PC-9 (cell line): ENCODE results near the gene FREM3. TPM values are rescaled to one million over a fixed set of nuclear protein-coding genes. Genes with fewer than 3 reads are reported as not detected.

Experiments used
- BruUV-seq: library from RNA; stranded (reverse); fragments of 400-500 nt; replicated peaks from 2 replicates; lab custom pipeline; 2021; lab: Mats Ljungman, UMichigan
- CTCF ChIA-PET: fragments of 300-600 bp; sonication (Branson Sonifier 250); formaldehyde crosslinking; loops from one replicate; lab custom pipeline; 2022; ENCODE audit warnings: antibody characterized with exemption; lab: Charles Lee
- POLR2A ChIA-PET: fragments of 300-600 bp; sonication (Branson Sonifier 250); formaldehyde crosslinking; loops from one replicate; lab custom pipeline; 2022; ENCODE audit warnings: antibody characterized with exemption; ENCODE audit not compliant: unreplicated experiment; lab: Charles Lee
- DNase-seq, 2 experiments: peaks; one replicate each; pipeline versions ENCODE4 v3.0.0 to v3.0.0-alpha.2; 2015 to 2022; ENCODE audit warnings: mixed read lengths in 1 of 2
- H2AFZ ChIP-seq: fragments of 200-600 bp; sonication (generic); 2 replicates; pipeline ENCODE4 v1.8.1; 2017; ENCODE audit warnings: antibody characterized with exemption
- H3F3A ChIP-seq: fragments of 200-600 bp; sonication (generic); 2 replicates; pipeline ENCODE4 v1.8.1; 2017; ENCODE audit warnings: antibody characterized with exemption, mild to moderate bottlenecking, low read depth; ENCODE audit not compliant: insufficient read depth
- H3K27ac ChIP-seq: fragments of 200-600 bp; sonication (generic); 2 replicates; pipeline ENCODE4 v1.6.1; 2016; ENCODE audit warnings: mixed run types
- H3K27me3 ChIP-seq: fragments of 200-600 bp; sonication (generic); 2 replicates; pipeline ENCODE4 v1.6.1; 2016; ENCODE audit warnings: low read depth, mixed run types; ENCODE audit not compliant: insufficient read depth
- H3K36me3 ChIP-seq: fragments of 200-600 bp; sonication (generic); 2 replicates; pipeline ENCODE4 v1.6.1; 2016; ENCODE audit warnings: low read depth, mixed run types
- H3K4me1 ChIP-seq: fragments of 200-600 bp; sonication (generic); replicated peaks from 2 replicates; pipeline ENCODE4 v1.6.1; 2016; ENCODE audit warnings: mixed run types; ENCODE audit not compliant: insufficient read depth
- H3K4me2 ChIP-seq: fragments of 200-600 bp; sonication (generic); 2 replicates; pipeline ENCODE4 v1.6.1; 2017; ENCODE audit warnings: mixed run types
- H3K4me3 ChIP-seq: fragments of 200-600 bp; sonication (generic); 2 replicates; pipeline ENCODE4 v1.6.1; 2016; ENCODE audit warnings: mixed run types
- H3K79me2 ChIP-seq: fragments of 200-600 bp; sonication (generic); 2 replicates; pipeline ENCODE4 v1.6.1; 2017; ENCODE audit warnings: low read depth, mixed run types
- H3K9me2 ChIP-seq: fragments of 200-600 bp; sonication (generic); 2 replicates; pipeline ENCODE4 v1.8.1; 2017; ENCODE audit warnings: mild to moderate bottlenecking; ENCODE audit not compliant: insufficient read depth
- H3K9me3 ChIP-seq: fragments of 200-600 bp; sonication (generic); 2 replicates; pipeline ENCODE4 v1.8.1; 2016; ENCODE audit warnings: low read depth; ENCODE audit not compliant: insufficient read depth
- H4K20me1 ChIP-seq: fragments of 200-600 bp; sonication (generic); 2 replicates; pipeline ENCODE4 v1.8.1; 2017; ENCODE audit not compliant: insufficient read depth
- EZH2 ChIP-seq: fragments of 200-600 bp; sonication (generic); IDR thresholded peaks from 2 replicates; pipeline ENCODE4 v1.8.0; 2017; ENCODE audit warnings: antibody characterized with exemption, low read depth
- intact Hi-C: fragments of 100-400 bp; cut with micrococcal nuclease; formaldehyde crosslinking; loops from one replicate; pipeline ENCODE4 v1.10.0; 2022; ENCODE audit not compliant: unreplicated experiment
- total RNA-seq: library from RNA; stranded (reverse); gene quantifications from 2 replicates; pipeline ENCODE4 v1.2.3, GENCODE V29; 2021
- TF ChIP-seq, protein P1 (sequence below): fragments of 200-600 bp; sonication (generic); conservative IDR thresholded peaks from 2 replicates; pipeline ENCODE4 v1.6.1; 2017; ENCODE audit warnings: mixed run types, antibody characterized with exemption, mild to moderate bottlenecking, moderate library complexity

FREM3 gene
- total RNA-seq, 1 experiment from 2014 or later: not detected

DNA sequence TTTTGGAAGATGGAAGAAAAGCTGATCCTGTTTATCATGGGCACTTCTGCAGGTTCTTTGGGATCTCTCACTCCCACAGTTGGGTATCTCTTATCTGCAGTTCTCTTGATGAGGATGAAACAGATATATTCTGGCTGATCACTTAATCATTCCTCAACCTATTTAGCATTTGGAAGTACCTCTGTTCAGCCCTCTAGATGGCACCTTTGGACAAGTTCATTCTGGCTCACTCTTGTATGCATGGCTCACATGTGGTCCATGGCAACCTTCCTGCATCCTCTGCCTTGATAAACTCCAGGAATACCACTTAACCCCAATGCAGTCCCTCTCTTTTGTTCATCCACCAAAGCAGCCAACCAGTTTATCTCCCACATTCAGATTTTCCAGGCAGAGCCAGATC lies 112.8 kb downstream of the FREM3 start:
- H3K4me2 ChIP-seq: no peak overlapping the region
- ChIA-PET POLR2A (no interaction called here), CTCF (no interaction called here)
- no peaks in the 10 kb centered on the region for H3K9me3 ChIP-seq
- no peaks in the 10 kb centered on the region for H3F3A ChIP-seq
- H3K9me2 ChIP-seq: no peaks in the 10 kb centered on the region
- no peaks in the 10 kb centered on the region for H3K36me3 ChIP-seq
- BruUV-seq: no TSS peak
- H3K27me3 ChIP-seq: no peaks in the 10 kb centered on the region
- no peaks in the 10 kb centered on the region for H4K20me1 ChIP-seq
- no peak for DNase-seq
- no peak overlapping the region for H3K27ac ChIP-seq
- intact Hi-C loops: no loop called here
- H2AFZ ChIP-seq: no peak overlapping the region
- no peaks in the 10 kb centered on the region for H3K79me2 ChIP-seq
- H3K4me3 ChIP-seq: no peak overlapping the region
- H3K4me1 ChIP-seq: no peaks in the 10 kb centered on the region
- TF ChIP-seq, protein P1, sequence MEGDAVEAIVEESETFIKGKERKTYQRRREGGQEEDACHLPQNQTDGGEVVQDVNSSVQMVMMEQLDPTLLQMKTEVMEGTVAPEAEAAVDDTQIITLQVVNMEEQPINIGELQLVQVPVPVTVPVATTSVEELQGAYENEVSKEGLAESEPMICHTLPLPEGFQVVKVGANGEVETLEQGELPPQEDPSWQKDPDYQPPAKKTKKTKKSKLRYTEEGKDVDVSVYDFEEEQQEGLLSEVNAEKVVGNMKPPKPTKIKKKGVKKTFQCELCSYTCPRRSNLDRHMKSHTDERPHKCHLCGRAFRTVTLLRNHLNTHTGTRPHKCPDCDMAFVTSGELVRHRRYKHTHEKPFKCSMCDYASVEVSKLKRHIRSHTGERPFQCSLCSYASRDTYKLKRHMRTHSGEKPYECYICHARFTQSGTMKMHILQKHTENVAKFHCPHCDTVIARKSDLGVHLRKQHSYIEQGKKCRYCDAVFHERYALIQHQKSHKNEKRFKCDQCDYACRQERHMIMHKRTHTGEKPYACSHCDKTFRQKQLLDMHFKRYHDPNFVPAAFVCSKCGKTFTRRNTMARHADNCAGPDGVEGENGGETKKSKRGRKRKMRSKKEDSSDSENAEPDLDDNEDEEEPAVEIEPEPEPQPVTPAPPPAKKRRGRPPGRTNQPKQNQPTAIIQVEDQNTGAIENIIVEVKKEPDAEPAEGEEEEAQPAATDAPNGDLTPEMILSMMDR: no peak
- TF ChIP-seq EZH2: no peak

DNA sequence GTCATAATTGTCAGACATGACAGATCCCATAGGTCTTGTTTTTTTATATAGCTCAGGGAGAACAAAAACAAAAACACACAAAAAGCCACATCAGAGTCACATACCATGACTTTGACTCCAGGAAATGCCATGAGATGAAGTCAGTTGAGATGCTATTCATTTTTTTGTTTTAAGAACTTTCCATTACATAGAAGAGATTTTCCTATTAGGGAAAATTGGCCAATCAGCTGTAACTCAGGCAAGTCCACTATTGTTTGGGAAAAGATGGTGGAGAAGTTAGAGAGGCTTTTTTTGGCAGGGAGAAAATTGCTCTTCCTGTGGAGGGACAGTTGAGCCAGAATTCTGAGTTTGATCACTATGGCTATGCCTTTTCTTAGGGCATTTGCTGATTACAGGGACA lies 114.4 kb downstream of the FREM3 start:
- Histone ChIP-seq H4K20me1 (no peaks in the 10 kb centered on the region), H3K27ac (no peak overlapping the region), H3K27me3 (no peaks in the 10 kb centered on the region), H3K9me3 (no peaks in the 10 kb centered on the region), H3K9me2 (no peaks in the 10 kb centered on the region), H3K4me3 (no peak overlapping the region), H3K36me3 (no peaks in the 10 kb centered on the region), H3K4me1 (no peaks in the 10 kb centered on the region), H3F3A (no peaks in the 10 kb centered on the region), H2AFZ (no peak overlapping the region), H3K79me2 (no peaks in the 10 kb centered on the region), H3K4me2 (no peak overlapping the region)
- intact Hi-C loops: no loop called here
- CTCF ChIA-PET: no interaction called here
- no peak for TF ChIP-seq EZH2
- TF ChIP-seq, protein P1: no peak
- POLR2A ChIA-PET: no interaction called here
- no peak for DNase-seq
- no TSS peak for BruUV-seq

DNA sequence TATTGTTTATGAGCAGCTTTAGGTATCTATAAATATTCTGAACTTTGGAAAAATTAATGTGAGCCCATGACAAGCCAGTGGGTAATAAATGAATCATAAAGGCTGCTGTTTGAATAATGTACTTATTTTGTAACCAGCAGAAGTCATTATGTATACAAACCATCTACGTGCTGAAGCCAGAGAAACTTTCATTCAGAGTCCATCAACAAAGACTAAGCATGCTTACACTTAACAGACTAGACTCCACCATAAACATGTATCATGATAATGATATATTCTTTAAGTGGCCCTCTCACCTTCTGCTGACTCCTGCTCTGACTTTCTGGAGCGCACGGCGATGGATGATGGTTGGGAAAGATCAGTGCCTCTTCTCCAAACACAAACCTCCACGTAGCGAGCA lies 114.9 kb downstream of the FREM3 start:
- no peaks in the 10 kb centered on the region for H3K9me3 ChIP-seq
- no peak for TF ChIP-seq EZH2
- TF ChIP-seq, protein P1: no peak
- H3K4me3 ChIP-seq: no peak overlapping the region
- no peaks in the 10 kb centered on the region for H3F3A ChIP-seq
- no peaks in the 10 kb centered on the region for H4K20me1 ChIP-seq
- no peak for DNase-seq
- POLR2A ChIA-PET: no interaction called here
- H3K27me3 ChIP-seq: no peaks in the 10 kb centered on the region
- intact Hi-C loops: no loop called here
- H3K79me2 ChIP-seq: no peaks in the 10 kb centered on the region
- no peak overlapping the region for H2AFZ ChIP-seq
- no TSS peak for BruUV-seq
- no peak overlapping the region for H3K27ac ChIP-seq
- no peaks in the 10 kb centered on the region for H3K4me1 ChIP-seq
- no peaks in the 10 kb centered on the region for H3K36me3 ChIP-seq
- no peak overlapping the region for H3K4me2 ChIP-seq
- H3K9me2 ChIP-seq: no peaks in the 10 kb centered on the region
- CTCF ChIA-PET: no interaction called here
